ENCODE data around the gene SFI1. TPM values are rescaled to one million over a fixed set of nuclear protein-coding genes. Genes with fewer than 3 reads are reported as not detected.

Gene SFI1
- total RNA-seq, 1 donor from 2014 or later: 13.6 TPM

GRCh38 chr22:31474743-31475142 is 21.6 kb upstream of the SFI1 start:
- Mint-ChIP-seq H3K27ac (ENCODE audit: unreplicated experiment) (no peak overlapping the region), H3K36me3 (ENCODE audit: low read depth, unreplicated experiment) (peaks cover 19% of the 10 kb centered on the region), H3K4me1 (ENCODE audit: low read depth, unreplicated experiment) (peaks cover 8% of the 10 kb centered on the region), H3K27me3 (ENCODE audit: low read depth, unreplicated experiment) (no peaks in the 10 kb centered on the region), H3K4me3 (ENCODE audit: unreplicated experiment) (no peak overlapping the region), H3K9me3 (ENCODE audit: unreplicated experiment) (no peaks in the 10 kb centered on the region)
- FAIRE-seq (no peak), DNase-seq (ENCODE audit: low read depth) (peak; percentile 60)
- peaks cover 65% of the 10 kb centered on the region for H4K20me1 ChIP-seq (ENCODE audit: insufficient read depth, low read length)
- H2AFZ ChIP-seq (ENCODE audit: low read depth, low read length): no peak overlapping the region
- peaks cover 14% of the 10 kb centered on the region for H3K36me3 ChIP-seq (ENCODE audit: insufficient read depth, low read length)
- H3K4me1 ChIP-seq (ENCODE audit: insufficient read depth, low read length): no peaks in the 10 kb centered on the region
- no peak overlapping the region for H3K4me3 ChIP-seq (ENCODE audit: insufficient read depth, low read depth, low read length)
- no peak overlapping the region for H3K4me2 ChIP-seq (ENCODE audit: low read length)
- no peaks in the 10 kb centered on the region for H3K27me3 ChIP-seq (ENCODE audit: insufficient read depth, low read length)
- H3K9ac ChIP-seq (ENCODE audit: low read length): no peak overlapping the region
- H3K9me3 ChIP-seq (ENCODE audit: insufficient read depth, low read depth, low read length): no peaks in the 10 kb centered on the region
- no peak overlapping the region for H3K27ac ChIP-seq (ENCODE audit: low read depth, low read length)
- H3K79me2 ChIP-seq (ENCODE audit: insufficient read depth, low read length): peaks cover 64% of the 10 kb centered on the region
- TF ChIP-seq CTCF (IDR thresholded peaks at IDR 0.05; ENCODE audit: insufficient read depth, low read depth, low read length) (no peak), EZH2 (IDR thresholded peaks at IDR 0.05; ENCODE audit: insufficient read depth, low read length) (no peak)

- no peaks in the 10 kb centered on the region for H3K4me1 ChIP-seq (ENCODE audit: insufficient read depth, low read length)
- no peaks in the 10 kb centered on the region for H3K9me3 ChIP-seq (ENCODE audit: insufficient read depth, low read depth, low read length)
- H3K27me3 ChIP-seq (ENCODE audit: insufficient read depth, low read length): no peaks in the 10 kb centered on the region
- no peak overlapping the region for H3K27ac Mint-ChIP-seq (ENCODE audit: unreplicated experiment)
- DNase-seq (ENCODE audit: low read depth) (no peak), FAIRE-seq (peak; percentile 17)
- H3K36me3 Mint-ChIP-seq (ENCODE audit: low read depth, unreplicated experiment): peaks cover 19% of the 10 kb centered on the region
- H4K20me1 ChIP-seq (ENCODE audit: insufficient read depth, low read length): peaks cover 71% of the 10 kb centered on the region
- no peaks in the 10 kb centered on the region for H3K9me3 Mint-ChIP-seq (ENCODE audit: unreplicated experiment)
- H3K36me3 ChIP-seq (ENCODE audit: insufficient read depth, low read length): peaks cover 16% of the 10 kb centered on the region
- no peak overlapping the region for H3K9ac ChIP-seq (ENCODE audit: low read length)
- H3K27ac ChIP-seq (ENCODE audit: low read depth, low read length): no peak overlapping the region
- no peak overlapping the region for H2AFZ ChIP-seq (ENCODE audit: low read depth, low read length)
- no peak overlapping the region for H3K4me3 Mint-ChIP-seq (ENCODE audit: unreplicated experiment)
- peaks cover 8% of the 10 kb centered on the region for H3K4me1 Mint-ChIP-seq (ENCODE audit: low read depth, unreplicated experiment)
- no peak overlapping the region for H3K4me3 ChIP-seq (ENCODE audit: insufficient read depth, low read depth, low read length)
- H3K79me2 ChIP-seq (ENCODE audit: insufficient read depth, low read length): peaks cover 72% of the 10 kb centered on the region
- TF ChIP-seq CTCF (IDR thresholded peaks at IDR 0.05; ENCODE audit: insufficient read depth, low read depth, low read length) (no peak), EZH2 (IDR thresholded peaks at IDR 0.05; ENCODE audit: insufficient read depth, low read length) (no peak)
- no peak overlapping the region for H3K4me2 ChIP-seq (ENCODE audit: low read length)
- H3K27me3 Mint-ChIP-seq (ENCODE audit: low read depth, unreplicated experiment): no peaks in the 10 kb centered on the region
Observed at GRCh38 chr22:31475800-31476199, 20.5 kb upstream of the SFI1 start.

GRCh38 chr22:31477329-31477728 is 19.0 kb upstream of the SFI1 start:
- DNase-seq (ENCODE audit: low read depth) (no peak), FAIRE-seq (no peak)
- no peak overlapping the region for H3K4me3 ChIP-seq (ENCODE audit: insufficient read depth, low read depth, low read length)
- peaks cover 24% of the 10 kb centered on the region for H3K36me3 ChIP-seq (ENCODE audit: insufficient read depth, low read length)
- Mint-ChIP-seq H3K27ac (ENCODE audit: unreplicated experiment) (no peak overlapping the region), H3K4me1 (ENCODE audit: low read depth, unreplicated experiment) (peaks cover 5% of the 10 kb centered on the region), H3K36me3 (ENCODE audit: low read depth, unreplicated experiment) (peaks cover 21% of the 10 kb centered on the region), H3K27me3 (ENCODE audit: low read depth, unreplicated experiment) (no peaks in the 10 kb centered on the region), H3K4me3 (ENCODE audit: unreplicated experiment) (no peak overlapping the region), H3K9me3 (ENCODE audit: unreplicated experiment) (no peaks in the 10 kb centered on the region)
- peaks cover 81% of the 10 kb centered on the region for H3K79me2 ChIP-seq (ENCODE audit: insufficient read depth, low read length)
- H2AFZ ChIP-seq (ENCODE audit: low read depth, low read length): no peak overlapping the region
- TF ChIP-seq CTCF (IDR thresholded peaks at IDR 0.05; ENCODE audit: insufficient read depth, low read depth, low read length) (no peak), EZH2 (IDR thresholded peaks at IDR 0.05; ENCODE audit: insufficient read depth, low read length) (no peak)
- H3K9me3 ChIP-seq (ENCODE audit: insufficient read depth, low read depth, low read length): no peaks in the 10 kb centered on the region
- H3K4me2 ChIP-seq (ENCODE audit: low read length): no peak overlapping the region
- H4K20me1 ChIP-seq (ENCODE audit: insufficient read depth, low read length): peaks cover 80% of the 10 kb centered on the region
- no peak overlapping the region for H3K27ac ChIP-seq (ENCODE audit: low read depth, low read length)
- no peak overlapping the region for H3K9ac ChIP-seq (ENCODE audit: low read length)
- H3K4me1 ChIP-seq (ENCODE audit: insufficient read depth, low read length): no peaks in the 10 kb centered on the region
- no peaks in the 10 kb centered on the region for H3K27me3 ChIP-seq (ENCODE audit: insufficient read depth, low read length)
